Loucy (cell line): ENCODE data around the gene PALLD.

Source experiments
- H2AFZ ChIP-seq: fragments of 200-600 bp; sonication (generic); 2 replicates; pipeline ENCODE4 v1.6.0; 2016; ENCODE audit warnings: antibody characterized with exemption, mild to moderate bottlenecking, low read length, moderate library complexity
- H3F3A ChIP-seq: fragments of 200-600 bp; 2 replicates; pipeline ENCODE4 v1.6.0; 2016; ENCODE audit warnings: antibody characterized with exemption, low read depth, mild to moderate bottlenecking
- H3K27me3 ChIP-seq: fragments of 200-600 bp; sonication (generic); 2 replicates; pipeline ENCODE4 v1.6.1; 2014; ENCODE audit warnings: low read length, mild to moderate bottlenecking; ENCODE audit not compliant: insufficient read depth, poor library complexity, severe bottlenecking
- H3K36me3 ChIP-seq: fragments of 200-600 bp; sonication (generic); 2 replicates; pipeline ENCODE4 v1.6.1; 2016; ENCODE audit warnings: low read length; ENCODE audit not compliant: insufficient read depth
- H3K4me1 ChIP-seq: fragments of 200-600 bp; sonication (generic); 2 replicates; pipeline ENCODE4 v1.5.1; 2014; ENCODE audit warnings: low read length, mild to moderate bottlenecking; ENCODE audit not compliant: insufficient read depth, poor library complexity, severe bottlenecking
- H3K4me2 ChIP-seq: fragments of 200-600 bp; sonication (generic); 2 replicates; pipeline ENCODE4 v1.6.0; 2014; ENCODE audit warnings: antibody characterized with exemption, low read length, low read depth, mild to moderate bottlenecking; ENCODE audit not compliant: poor library complexity, severe bottlenecking
- H3K4me3 ChIP-seq: fragments of 200-600 bp; sonication (generic); 2 replicates; pipeline ENCODE4 v1.5.1; 2014; ENCODE audit warnings: low read length, mild to moderate bottlenecking, mixed read lengths; ENCODE audit not compliant: poor library complexity, severe bottlenecking
- H3K79me2 ChIP-seq: fragments of 200-600 bp; sonication (generic); 2 replicates; pipeline ENCODE4 v1.6.1; 2014; ENCODE audit warnings: low read length; ENCODE audit not compliant: insufficient read depth
- H3K9ac ChIP-seq: fragments of 200-600 bp; sonication (generic); 2 replicates; pipeline ENCODE4 v1.6.0; 2014; ENCODE audit warnings: mild to moderate bottlenecking, low read depth, low read length, moderate library complexity; ENCODE audit not compliant: poor library complexity, severe bottlenecking
- H3K9me2 ChIP-seq: fragments of 200-600 bp; sonication (generic); replicated peaks from 2 replicates; pipeline ENCODE4 v1.6.1; 2016; ENCODE audit warnings: low read depth, low read length, mixed read lengths
- H3K9me3 ChIP-seq: fragments of 200-600 bp; sonication (generic); 2 replicates; pipeline ENCODE4 v1.6.1; 2014; ENCODE audit warnings: mild to moderate bottlenecking, antibody characterized with exemption, low read length, low read depth; ENCODE audit not compliant: insufficient read depth
- H4K20me1 ChIP-seq: fragments of 200-600 bp; sonication (generic); 2 replicates; pipeline ENCODE4 v1.6.0; 2014; ENCODE audit warnings: antibody characterized with exemption, low read length, mild to moderate bottlenecking; ENCODE audit not compliant: insufficient read depth, poor library complexity, severe bottlenecking
- CTCF ChIP-seq: fragments of 200-600 bp; sonication (generic); conservative IDR thresholded peaks from 2 replicates; pipeline ENCODE4 v1.5.1; 2014; ENCODE audit warnings: mild to moderate bottlenecking, antibody characterized with exemption, low read length
- EZH2phosphoT487 ChIP-seq: fragments of 200-600 bp; IDR thresholded peaks from 2 replicates; pipeline ENCODE4 v1.6.1; 2018; ENCODE audit warnings: antibody characterized with exemption, mild to moderate bottlenecking, moderate library complexity, borderline replicate concordance

Gene PALLD

GRCh38 chr4:168534535-168534934 lies 37.7 kb downstream of the PALLD start:
- H3K9ac ChIP-seq = no peak overlapping the region

GRCh38 chr4:168535689-168536088 lies 38.8 kb downstream of the PALLD start:
- Histone ChIP-seq H3K27me3 (no peaks in the 10 kb centered on the region), H3K9me3 (no peaks in the 10 kb centered on the region), H2AFZ (no peak overlapping the region), H3K9ac (no peak overlapping the region), H3K4me2 (no peak overlapping the region), H3K79me2 (no peaks in the 10 kb centered on the region), H3F3A (no peaks in the 10 kb centered on the region), H3K9me2 (no peaks in the 10 kb centered on the region), H3K36me3 (no peaks in the 10 kb centered on the region), H4K20me1 (no peaks in the 10 kb centered on the region), H3K4me1 (no peaks in the 10 kb centered on the region), H3K4me3 (no peak overlapping the region)
- TF ChIP-seq CTCF (no peak), EZH2phosphoT487 (no peak)

More at GRCh38 chr4:168534535-168534934, 37.7 kb downstream of the PALLD start:
- Histone ChIP-seq H4K20me1 (no peaks in the 10 kb centered on the region), H3K79me2 (no peaks in the 10 kb centered on the region), H3K9me2 (no peaks in the 10 kb centered on the region), H3F3A (no peaks in the 10 kb centered on the region), H3K36me3 (no peaks in the 10 kb centered on the region), H3K4me1 (no peaks in the 10 kb centered on the region), H3K27me3 (no peaks in the 10 kb centered on the region), H3K9me3 (no peaks in the 10 kb centered on the region), H2AFZ (no peak overlapping the region), H3K4me3 (no peak overlapping the region), H3K4me2 (no peak overlapping the region)
- no peak for TF ChIP-seq CTCF
- TF ChIP-seq EZH2phosphoT487 = no peak

GRCh38 chr4:168536448-168536847 lies 39.6 kb downstream of the PALLD start:
- no peaks in the 10 kb centered on the region for H3K9me3 ChIP-seq
- no peaks in the 10 kb centered on the region for H3K79me2 ChIP-seq
- H3K9me2 ChIP-seq = no peaks in the 10 kb centered on the region
- H3K9ac ChIP-seq = no peak overlapping the region
- H3K27me3 ChIP-seq = no peaks in the 10 kb centered on the region
- no peak overlapping the region for H3K4me3 ChIP-seq
- H2AFZ ChIP-seq = no peak overlapping the region
- H3F3A ChIP-seq = no peaks in the 10 kb centered on the region
- TF ChIP-seq CTCF = no peak
- TF ChIP-seq EZH2phosphoT487 = no peak
- no peaks in the 10 kb centered on the region for H3K36me3 ChIP-seq
- H4K20me1 ChIP-seq = no peaks in the 10 kb centered on the region
- no peaks in the 10 kb centered on the region for H3K4me1 ChIP-seq
- H3K4me2 ChIP-seq = no peak overlapping the region
